Transverse colon (tissue), 3 donors: ENCODE data around the gene CD6.

Experiments used
- EP300 ChIP-seq: sonication (generic); formaldehyde crosslinking; IDR thresholded peaks from one replicate; pipeline ENCODE4 v1.6.1; 2017; ENCODE audit warnings: antibody characterized with exemption, low read depth
- POLR2A ChIP-seq: fragments of 450-650 bp; IDR thresholded peaks from one replicate; pipeline ENCODE4 v1.6.1; 2016; ENCODE audit warnings: antibody characterized with exemption, mild to moderate bottlenecking, moderate library complexity
- TF ChIP-seq, protein P1 (sequence below), 5 experiments: fragments of 200-600 bp in 3 of 5; fragments of 450-650 bp in 2 of 5; sonication (generic) in 3 of 5; IDR thresholded peaks; 1 replicate in 2 of 5; 2 replicates in 3 of 5; pipeline ENCODE4 v1.5.1; 2016 to 2017; ENCODE audit warnings: antibody characterized with exemption in 5 of 5, inconsistent platforms in 3 of 5, mild to moderate bottlenecking in 2 of 5, moderate library complexity in 1 of 5

DNA sequence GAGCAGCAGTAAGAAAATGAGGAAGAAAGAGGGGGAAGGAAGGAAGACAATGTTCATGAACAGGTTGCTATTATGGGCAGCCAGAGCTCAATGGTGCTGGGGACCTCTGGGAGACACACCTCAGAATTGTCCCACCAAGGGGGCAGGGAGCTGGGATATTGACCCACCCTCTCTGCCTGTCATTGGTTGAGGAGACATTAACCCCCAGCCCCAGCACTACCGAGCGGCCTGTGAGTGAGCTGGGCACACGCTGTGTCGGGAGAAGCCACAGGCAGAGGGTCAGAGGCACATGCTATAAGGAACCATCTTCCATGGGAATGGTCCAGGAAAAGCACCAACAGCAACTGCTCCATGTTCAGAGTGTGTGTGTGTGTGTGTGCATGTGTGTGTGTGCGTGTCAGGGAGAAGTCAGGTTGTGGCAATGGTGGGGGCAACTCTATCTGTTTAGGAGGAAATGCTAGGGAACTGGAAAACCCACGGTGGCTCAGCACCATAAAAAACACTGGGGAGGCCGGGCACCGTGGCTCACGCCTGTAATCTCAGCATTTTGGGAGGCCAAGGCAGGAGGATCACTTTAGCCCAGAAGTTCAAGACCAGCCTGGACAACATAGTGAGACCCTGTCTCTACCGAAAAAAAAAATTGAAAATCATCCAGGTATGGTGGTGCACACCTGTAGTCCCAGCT, 49.2 kb downstream of the CD6 start:
- TF ChIP-seq, protein P1, sequence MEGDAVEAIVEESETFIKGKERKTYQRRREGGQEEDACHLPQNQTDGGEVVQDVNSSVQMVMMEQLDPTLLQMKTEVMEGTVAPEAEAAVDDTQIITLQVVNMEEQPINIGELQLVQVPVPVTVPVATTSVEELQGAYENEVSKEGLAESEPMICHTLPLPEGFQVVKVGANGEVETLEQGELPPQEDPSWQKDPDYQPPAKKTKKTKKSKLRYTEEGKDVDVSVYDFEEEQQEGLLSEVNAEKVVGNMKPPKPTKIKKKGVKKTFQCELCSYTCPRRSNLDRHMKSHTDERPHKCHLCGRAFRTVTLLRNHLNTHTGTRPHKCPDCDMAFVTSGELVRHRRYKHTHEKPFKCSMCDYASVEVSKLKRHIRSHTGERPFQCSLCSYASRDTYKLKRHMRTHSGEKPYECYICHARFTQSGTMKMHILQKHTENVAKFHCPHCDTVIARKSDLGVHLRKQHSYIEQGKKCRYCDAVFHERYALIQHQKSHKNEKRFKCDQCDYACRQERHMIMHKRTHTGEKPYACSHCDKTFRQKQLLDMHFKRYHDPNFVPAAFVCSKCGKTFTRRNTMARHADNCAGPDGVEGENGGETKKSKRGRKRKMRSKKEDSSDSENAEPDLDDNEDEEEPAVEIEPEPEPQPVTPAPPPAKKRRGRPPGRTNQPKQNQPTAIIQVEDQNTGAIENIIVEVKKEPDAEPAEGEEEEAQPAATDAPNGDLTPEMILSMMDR (IDR thresholded peaks at IDR 0.05), result no peak
- TF ChIP-seq POLR2A, result no peak
- TF ChIP-seq EP300, result no peak
